OCI-LY7 (cell line): ENCODE measurements around the gene SRR. TPM values are rescaled to one million over a fixed set of nuclear protein-coding genes. Genes with fewer than 3 reads are reported as not detected.
A peak's percentile ranks its signal among the peaks of the same experiment; 100 is the strongest.

Experiments used
- BruUV-seq: library from RNA; stranded (reverse); fragments of 400-500 nt; replicated peaks from 2 replicates; lab custom pipeline; 2021; lab: Mats Ljungman, UMichigan
- CTCF ChIA-PET: fragments of 300-600 bp; sonication (Branson Sonifier 250); formaldehyde crosslinking; loops from one replicate; lab custom pipeline; 2022; ENCODE audit warnings: antibody characterized with exemption; ENCODE audit not compliant: unreplicated experiment; lab: Charles Lee
- POLR2A ChIA-PET: fragments of 300-600 bp; sonication (Branson Sonifier 250); formaldehyde crosslinking; loops from one replicate; lab custom pipeline; 2022; ENCODE audit warnings: antibody characterized with exemption; lab: Charles Lee
- DNase-seq: peaks from one replicate; pipeline ENCODE4 v3.0.0-alpha.2; 2015; ENCODE audit warnings: low spot score
- H2AFZ ChIP-seq: fragments of 200-600 bp; sonication (generic), shearing (Covaris generic); 2 replicates; pipeline ENCODE4 v1.6.1; 2014; ENCODE audit warnings: mild to moderate bottlenecking, antibody characterized with exemption, low read length, moderate library complexity
- H3K27ac ChIP-seq: fragments of 200-600 bp; sonication (generic); 2 replicates; pipeline ENCODE4 v1.5.1; 2014; ENCODE audit warnings: mixed run types, low read depth, mild to moderate bottlenecking, moderate library complexity, low read length, inconsistent platforms; ENCODE audit not compliant: poor library complexity, severe bottlenecking
- H3K36me3 ChIP-seq: fragments of 200-600 bp; sonication (generic); 2 replicates; pipeline ENCODE4 v1.6.1; 2014; ENCODE audit warnings: mild to moderate bottlenecking, antibody characterized with exemption, low read length, moderate library complexity, mixed read lengths; ENCODE audit not compliant: insufficient read depth
- H3K4me1 ChIP-seq: fragments of 200-600 bp; sonication (generic); 2 replicates; pipeline ENCODE4 v1.5.1; 2014; ENCODE audit warnings: mild to moderate bottlenecking, low read length; ENCODE audit not compliant: insufficient read depth, poor library complexity, severe bottlenecking
- H3K4me2 ChIP-seq: fragments of 200-600 bp; sonication (generic); 2 replicates; pipeline ENCODE4 v1.6.1; 2014; ENCODE audit warnings: mild to moderate bottlenecking, low read length
- H3K4me3 ChIP-seq: fragments of 200-600 bp; sonication (generic); 2 replicates; pipeline ENCODE4 v1.5.1; 2014; ENCODE audit warnings: mild to moderate bottlenecking, low read depth, low read length; ENCODE audit not compliant: poor library complexity, severe bottlenecking
- H3K79me2 ChIP-seq: fragments of 200-600 bp; sonication (generic); 2 replicates; pipeline ENCODE4 v1.6.1; 2016; ENCODE audit warnings: low read depth, mild to moderate bottlenecking, low read length, moderate library complexity, mixed read lengths; ENCODE audit not compliant: insufficient read depth
- H3K9me2 ChIP-seq: fragments of 200-600 bp; sonication (generic); 2 replicates; pipeline ENCODE4 v1.6.1; 2016; ENCODE audit warnings: mild to moderate bottlenecking, low read length, mixed read lengths; ENCODE audit not compliant: insufficient read depth
- H3K9me3 ChIP-seq: fragments of 200-600 bp; sonication (generic); 2 replicates; pipeline ENCODE4 v1.6.1; 2014; ENCODE audit warnings: mild to moderate bottlenecking, mixed run types, low read length, mixed read lengths
- H4K20me1 ChIP-seq: fragments of 200-600 bp; sonication (generic); 2 replicates; pipeline ENCODE4 v1.6.1; 2014; ENCODE audit warnings: mild to moderate bottlenecking, antibody characterized with exemption, low read length, moderate library complexity, mixed read lengths; ENCODE audit not compliant: insufficient read depth
- EZH2phosphoT487 ChIP-seq: fragments of 200-600 bp; sonication (generic); IDR thresholded peaks from 2 replicates; pipeline ENCODE4 v1.6.1; 2018; ENCODE audit warnings: low read depth, borderline replicate concordance, mild to moderate bottlenecking, mixed run types, antibody characterized with exemption, low read length, moderate library complexity, mixed read lengths
- intact Hi-C: fragments of 100-400 bp; cut with micrococcal nuclease; formaldehyde crosslinking; loops from one replicate; pipeline ENCODE4 v1.10.0; 2022; ENCODE audit not compliant: unreplicated experiment
- total RNA-seq, 2 experiments: library from RNA; depleted of rRNA in 1 of 2; stranded (reverse); fragments of >200 nt in 1 of 2; shearing (Covaris generic) in 1 of 2; gene quantifications; 2 replicates each; pipeline ENCODE4 v1.2.3, GENCODE V29; 2014 to 2022
- TF ChIP-seq, protein P1 (sequence below): fragments of 200-600 bp; sonication (generic); conservative IDR thresholded peaks from 2 replicates; pipeline ENCODE4 v1.5.1; 2014; ENCODE audit warnings: mild to moderate bottlenecking, antibody characterized with exemption, low read length, moderate library complexity, mixed read lengths

Gene SRR
- total RNA-seq, 2 experiments from 2014 or later = 3.8 to 12.1 TPM

DNA sequence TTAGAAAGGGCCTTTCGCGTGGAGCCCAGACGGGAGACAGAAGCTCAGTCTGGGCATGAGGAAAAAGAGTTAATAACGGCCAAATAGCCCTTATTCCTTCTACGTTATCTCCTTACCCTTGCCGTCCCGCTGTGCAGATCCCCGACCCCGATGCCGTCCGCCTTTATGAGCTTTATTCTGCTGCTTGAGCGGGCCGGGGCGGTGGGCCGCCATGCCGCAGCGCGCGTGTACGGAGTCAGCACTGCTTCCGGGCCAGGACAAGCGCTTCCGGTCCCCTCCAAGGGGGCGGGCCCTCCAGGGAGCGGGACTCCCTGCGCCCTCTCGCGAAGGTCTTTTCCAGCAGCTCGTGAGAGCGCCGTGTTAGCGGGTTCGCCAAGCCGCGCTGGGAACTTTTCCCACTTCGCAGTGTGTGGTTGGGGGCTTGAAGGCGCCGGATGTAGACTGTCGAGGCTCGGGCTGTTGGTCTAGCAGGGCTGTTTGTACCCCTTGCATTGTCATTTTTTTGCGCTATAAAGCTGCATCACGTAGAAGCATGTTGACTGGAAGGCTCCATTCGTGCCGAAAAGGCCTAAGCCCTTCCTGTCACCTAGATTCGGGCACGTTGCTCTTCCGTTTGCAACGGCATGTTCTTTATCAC, 32.6 kb downstream of the SRR start, which contains the start of gene TSR1:
Gene TSR1 (minus strand): TSS at position 243 of the 637 bp plus-strand sequence. CDS start 30 bp downstream, at position 213.
- DNase-seq = peak; percentile 93
- Histone ChIP-seq H3K9me3 (no peaks in the 10 kb centered on the region), H3K79me2 (peaks cover 43% of the 10 kb centered on the region), H3K36me3 (peaks cover 47% of the 10 kb centered on the region), H3K27ac (peak within 1 kb of the TSS; percentile 78), H2AFZ (peak within 1 kb of the TSS; percentile 68), H3K4me3 (peak within 1 kb of the TSS; percentile 95), H3K4me1 (peaks cover 32% of the 10 kb centered on the region), H3K4me2 (peak within 1 kb of the TSS; percentile 97), H3K9me2 (no peaks in the 10 kb centered on the region), H4K20me1 (peaks cover 10% of the 10 kb centered on the region; the same call in 1 of the 2 replicates)
- intact Hi-C loops = loop anchor here (2.0 to 5.0 kb wide), 2 partner anchors 64 to 284 kb away; partner anchors contain the start of gene MNT
- TF ChIP-seq, protein P1, sequence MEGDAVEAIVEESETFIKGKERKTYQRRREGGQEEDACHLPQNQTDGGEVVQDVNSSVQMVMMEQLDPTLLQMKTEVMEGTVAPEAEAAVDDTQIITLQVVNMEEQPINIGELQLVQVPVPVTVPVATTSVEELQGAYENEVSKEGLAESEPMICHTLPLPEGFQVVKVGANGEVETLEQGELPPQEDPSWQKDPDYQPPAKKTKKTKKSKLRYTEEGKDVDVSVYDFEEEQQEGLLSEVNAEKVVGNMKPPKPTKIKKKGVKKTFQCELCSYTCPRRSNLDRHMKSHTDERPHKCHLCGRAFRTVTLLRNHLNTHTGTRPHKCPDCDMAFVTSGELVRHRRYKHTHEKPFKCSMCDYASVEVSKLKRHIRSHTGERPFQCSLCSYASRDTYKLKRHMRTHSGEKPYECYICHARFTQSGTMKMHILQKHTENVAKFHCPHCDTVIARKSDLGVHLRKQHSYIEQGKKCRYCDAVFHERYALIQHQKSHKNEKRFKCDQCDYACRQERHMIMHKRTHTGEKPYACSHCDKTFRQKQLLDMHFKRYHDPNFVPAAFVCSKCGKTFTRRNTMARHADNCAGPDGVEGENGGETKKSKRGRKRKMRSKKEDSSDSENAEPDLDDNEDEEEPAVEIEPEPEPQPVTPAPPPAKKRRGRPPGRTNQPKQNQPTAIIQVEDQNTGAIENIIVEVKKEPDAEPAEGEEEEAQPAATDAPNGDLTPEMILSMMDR = peak; percentile 48; the same call in 1 of the 2 replicates
- no peak for TF ChIP-seq EZH2phosphoT487
- BruUV-seq = no TSS peak
- POLR2A ChIA-PET = interaction anchor here (0.5 to 2.6 kb wide), 8 partner anchors 12 to 620 kb away, joined by 3 to 7 read pairs (median 4); partner anchors contain the start of gene PAFAH1B1
- CTCF ChIA-PET = interaction anchor here (0.6 to 1.1 kb wide), 2 partner anchors 46 to 1577 kb away, joined by 3 to 5 read pairs; no protein-coding TSS in a partner anchor

DNA sequence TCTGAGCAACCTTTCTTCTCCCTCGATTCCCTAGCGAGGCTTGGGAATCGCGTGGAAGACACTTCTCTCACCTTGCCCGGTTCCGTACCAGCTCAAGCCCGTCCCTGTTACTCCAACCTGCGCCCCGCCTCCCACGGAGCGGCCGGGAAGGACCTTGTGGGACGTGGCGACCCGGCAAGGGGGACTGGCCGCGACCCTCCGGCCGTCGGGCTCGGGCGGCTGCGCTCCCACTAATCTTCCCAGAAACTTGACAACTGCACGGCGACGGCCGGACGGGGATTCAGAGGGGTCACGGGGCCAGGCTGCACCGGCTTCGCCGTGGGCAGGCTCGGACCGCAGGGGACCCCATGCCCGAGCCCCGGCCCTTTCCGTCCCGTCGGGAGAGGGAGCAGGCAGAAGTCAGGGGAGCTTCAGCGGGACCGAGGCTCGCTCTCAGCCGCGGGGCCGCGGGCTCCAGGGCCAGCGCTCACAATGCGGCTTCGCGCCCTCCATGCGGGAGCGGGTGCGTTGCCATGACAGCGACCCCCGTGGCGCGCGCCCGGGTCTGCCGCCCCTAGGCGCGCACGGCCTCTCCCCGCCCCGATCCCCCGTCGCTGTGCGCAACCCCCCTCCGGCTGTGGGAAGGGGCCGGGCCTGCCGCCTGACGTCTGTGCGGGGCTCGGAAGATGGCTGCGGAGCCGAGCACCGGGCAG, 33.2 kb downstream of the SRR start, which contains the start of gene SGSM2:
Gene SGSM2 (plus strand): TSS at position 650 of the 692 bp plus-strand sequence. CDS start 188 bp downstream, outside the sequence.
- ChIA-PET POLR2A (interaction anchor here (0.5 to 2.6 kb wide), 4 partner anchors 11 to 515 kb away, joined by 3 to 7 read pairs (median 4); partner anchors contain the start of gene PAFAH1B1), CTCF (interaction anchor here (0.6 to 1.1 kb wide), 2 partner anchors 45 to 1576 kb away, joined by 3 to 5 read pairs; no protein-coding TSS in a partner anchor)
- Histone ChIP-seq H2AFZ (peak within 1 kb of the TSS; percentile 78), H3K79me2 (peaks cover 39% of the 10 kb centered on the region), H3K27ac (peak within 1 kb of the TSS; percentile 78), H3K9me2 (no peaks in the 10 kb centered on the region), H3K4me1 (peaks cover 32% of the 10 kb centered on the region), H4K20me1 (peaks cover 10% of the 10 kb centered on the region; the same call in 1 of the 2 replicates), H3K36me3 (peaks cover 41% of the 10 kb centered on the region), H3K4me3 (peak within 1 kb of the TSS; percentile 95), H3K9me3 (no peaks in the 10 kb centered on the region), H3K4me2 (peak within 1 kb of the TSS; percentile 97)
- intact Hi-C loops = loop anchor here (2.0 to 5.0 kb wide), 2 partner anchors 64 to 285 kb away; partner anchors contain the start of gene MNT
- DNase-seq = peak; percentile 71
- TF ChIP-seq, protein P1 = no peak
- TF ChIP-seq EZH2phosphoT487 = no peak
- TSS peak; percentile 79 for BruUV-seq
